ENCODE measurements around the gene BSPRY. TPM values are rescaled to one million over a fixed set of nuclear protein-coding genes. Genes with fewer than 3 reads are reported as not detected.

Gene BSPRY
- total and polyA plus RNA-seq, 2 experiments from 2014 or later = 4.8 to 6.6 TPM

DNA sequence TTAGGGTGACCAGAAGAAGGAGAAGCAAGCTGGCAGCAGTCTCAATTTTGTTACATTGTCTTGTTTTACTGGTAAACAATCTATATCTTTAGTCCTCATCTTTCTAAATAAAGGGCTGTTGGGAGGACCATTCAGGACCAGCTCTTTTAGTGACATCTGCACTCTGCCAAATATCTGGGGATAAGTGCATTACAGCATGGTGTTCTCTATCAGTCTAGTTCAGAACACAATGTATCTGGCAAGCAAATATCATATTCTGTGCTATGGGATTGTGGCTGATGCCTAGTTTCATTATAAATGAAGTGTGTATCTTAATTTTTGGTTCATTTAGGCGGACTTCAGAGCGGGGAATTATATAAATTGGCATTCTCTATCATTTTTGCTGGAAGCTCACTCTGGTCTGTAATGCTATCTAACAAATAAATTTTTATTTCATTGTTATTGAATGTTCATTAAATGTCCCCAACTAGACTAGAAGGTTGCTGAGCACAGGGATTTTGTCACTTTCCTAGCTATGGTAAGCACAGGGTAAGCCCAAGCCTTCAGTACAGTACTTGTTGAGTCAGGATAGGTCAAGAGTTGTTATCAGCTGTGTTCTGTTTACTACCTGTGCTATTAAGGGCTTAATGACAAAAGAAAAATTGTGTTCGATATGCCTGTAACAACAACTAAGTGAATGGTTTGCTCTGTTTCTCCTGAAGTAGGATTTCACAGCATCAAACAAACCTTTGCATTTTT lies 21.1 kb upstream of the BSPRY start:
- no peaks in the 10 kb centered on the region for H3K36me3 ChIP-seq (ENCODE audit: insufficient read depth)
- Mint-ChIP-seq H3K36me3 (ENCODE audit: low read depth) (no peaks in the 10 kb centered on the region), H3K4me3 (no peak overlapping the region), H3K4me1 (peaks cover 3% of the 10 kb centered on the region; the same call in 2 of the 3 replicates), H3K9me3 (no peaks in the 10 kb centered on the region), H3K27me3 (ENCODE audit: insufficient read depth, low read depth, poor library complexity) (peaks cover 3% of the 10 kb centered on the region), H3K27ac (no peak overlapping the region)
- H3K4me1 ChIP-seq (ENCODE audit: insufficient read depth) = no peaks in the 10 kb centered on the region
- ATAC-seq (no peak), DNase-seq (ENCODE audit: low spot score) (no peak)
- no peaks in the 10 kb centered on the region for H3K79me2 ChIP-seq (replicated peaks; ENCODE audit: insufficient read depth)
- H3K4me2 ChIP-seq = no peak overlapping the region
- no peaks in the 10 kb centered on the region for H3F3A ChIP-seq (replicated peaks; ENCODE audit: low read depth)
- no peaks in the 10 kb centered on the region for H4K20me1 ChIP-seq (replicated peaks; ENCODE audit: insufficient read depth)
- H3K27me3 ChIP-seq (ENCODE audit: insufficient read depth) = no peaks in the 10 kb centered on the region
- H2AFZ ChIP-seq = no peak overlapping the region
- H3K4me3 ChIP-seq = no peak overlapping the region
- TF ChIP-seq, protein P1, sequence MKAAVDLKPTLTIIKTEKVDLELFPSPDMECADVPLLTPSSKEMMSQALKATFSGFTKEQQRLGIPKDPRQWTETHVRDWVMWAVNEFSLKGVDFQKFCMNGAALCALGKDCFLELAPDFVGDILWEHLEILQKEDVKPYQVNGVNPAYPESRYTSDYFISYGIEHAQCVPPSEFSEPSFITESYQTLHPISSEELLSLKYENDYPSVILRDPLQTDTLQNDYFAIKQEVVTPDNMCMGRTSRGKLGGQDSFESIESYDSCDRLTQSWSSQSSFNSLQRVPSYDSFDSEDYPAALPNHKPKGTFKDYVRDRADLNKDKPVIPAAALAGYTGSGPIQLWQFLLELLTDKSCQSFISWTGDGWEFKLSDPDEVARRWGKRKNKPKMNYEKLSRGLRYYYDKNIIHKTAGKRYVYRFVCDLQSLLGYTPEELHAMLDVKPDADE (IDR thresholded peaks at IDR 0.05) = no peak
- TF ChIP-seq JUNB (IDR thresholded peaks at IDR 0.05; ENCODE audit: unreplicated experiment) (no peak), ZNF462 (CRISPR knock-in tag; IDR thresholded peaks at IDR 0.05) (no peak), STAT1 (IDR thresholded peaks at IDR 0.05; ENCODE audit: unreplicated experiment) (no peak), ZNF331 (CRISPR knock-in tag; IDR thresholded peaks at IDR 0.05; ENCODE audit: low read depth) (no peak), NANOG (IDR thresholded peaks at IDR 0.05; ENCODE audit: borderline replicate concordance) (no peak), EZH2phosphoT487 (IDR thresholded peaks at IDR 0.05; ENCODE audit: unreplicated experiment) (no peak), CREB1 (CRISPR knock-in tag; IDR thresholded peaks at IDR 0.05; ENCODE audit: low read depth) (no peak), POLR2AphosphoS5 (IDR thresholded peaks at IDR 0.05; ENCODE audit: low read depth) (no peak), EZH2 (IDR thresholded peaks at IDR 0.05; ENCODE audit: low read depth, unreplicated experiment) (no peak), ZNF114 (CRISPR knock-in tag; IDR thresholded peaks at IDR 0.05) (no peak)
- TF ChIP-seq, protein P2, sequence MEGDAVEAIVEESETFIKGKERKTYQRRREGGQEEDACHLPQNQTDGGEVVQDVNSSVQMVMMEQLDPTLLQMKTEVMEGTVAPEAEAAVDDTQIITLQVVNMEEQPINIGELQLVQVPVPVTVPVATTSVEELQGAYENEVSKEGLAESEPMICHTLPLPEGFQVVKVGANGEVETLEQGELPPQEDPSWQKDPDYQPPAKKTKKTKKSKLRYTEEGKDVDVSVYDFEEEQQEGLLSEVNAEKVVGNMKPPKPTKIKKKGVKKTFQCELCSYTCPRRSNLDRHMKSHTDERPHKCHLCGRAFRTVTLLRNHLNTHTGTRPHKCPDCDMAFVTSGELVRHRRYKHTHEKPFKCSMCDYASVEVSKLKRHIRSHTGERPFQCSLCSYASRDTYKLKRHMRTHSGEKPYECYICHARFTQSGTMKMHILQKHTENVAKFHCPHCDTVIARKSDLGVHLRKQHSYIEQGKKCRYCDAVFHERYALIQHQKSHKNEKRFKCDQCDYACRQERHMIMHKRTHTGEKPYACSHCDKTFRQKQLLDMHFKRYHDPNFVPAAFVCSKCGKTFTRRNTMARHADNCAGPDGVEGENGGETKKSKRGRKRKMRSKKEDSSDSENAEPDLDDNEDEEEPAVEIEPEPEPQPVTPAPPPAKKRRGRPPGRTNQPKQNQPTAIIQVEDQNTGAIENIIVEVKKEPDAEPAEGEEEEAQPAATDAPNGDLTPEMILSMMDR (conservative IDR thresholded peaks at IDR 0.05; ENCODE audit: low read depth in 2 of 2) = no peak
- TF ChIP-seq, protein P3, sequence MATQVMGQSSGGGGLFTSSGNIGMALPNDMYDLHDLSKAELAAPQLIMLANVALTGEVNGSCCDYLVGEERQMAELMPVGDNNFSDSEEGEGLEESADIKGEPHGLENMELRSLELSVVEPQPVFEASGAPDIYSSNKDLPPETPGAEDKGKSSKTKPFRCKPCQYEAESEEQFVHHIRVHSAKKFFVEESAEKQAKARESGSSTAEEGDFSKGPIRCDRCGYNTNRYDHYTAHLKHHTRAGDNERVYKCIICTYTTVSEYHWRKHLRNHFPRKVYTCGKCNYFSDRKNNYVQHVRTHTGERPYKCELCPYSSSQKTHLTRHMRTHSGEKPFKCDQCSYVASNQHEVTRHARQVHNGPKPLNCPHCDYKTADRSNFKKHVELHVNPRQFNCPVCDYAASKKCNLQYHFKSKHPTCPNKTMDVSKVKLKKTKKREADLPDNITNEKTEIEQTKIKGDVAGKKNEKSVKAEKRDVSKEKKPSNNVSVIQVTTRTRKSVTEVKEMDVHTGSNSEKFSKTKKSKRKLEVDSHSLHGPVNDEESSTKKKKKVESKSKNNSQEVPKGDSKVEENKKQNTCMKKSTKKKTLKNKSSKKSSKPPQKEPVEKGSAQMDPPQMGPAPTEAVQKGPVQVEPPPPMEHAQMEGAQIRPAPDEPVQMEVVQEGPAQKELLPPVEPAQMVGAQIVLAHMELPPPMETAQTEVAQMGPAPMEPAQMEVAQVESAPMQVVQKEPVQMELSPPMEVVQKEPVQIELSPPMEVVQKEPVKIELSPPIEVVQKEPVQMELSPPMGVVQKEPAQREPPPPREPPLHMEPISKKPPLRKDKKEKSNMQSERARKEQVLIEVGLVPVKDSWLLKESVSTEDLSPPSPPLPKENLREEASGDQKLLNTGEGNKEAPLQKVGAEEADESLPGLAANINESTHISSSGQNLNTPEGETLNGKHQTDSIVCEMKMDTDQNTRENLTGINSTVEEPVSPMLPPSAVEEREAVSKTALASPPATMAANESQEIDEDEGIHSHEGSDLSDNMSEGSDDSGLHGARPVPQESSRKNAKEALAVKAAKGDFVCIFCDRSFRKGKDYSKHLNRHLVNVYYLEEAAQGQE (IDR thresholded peaks at IDR 0.05; ENCODE audit: unreplicated experiment) = no peak
- H3K27ac ChIP-seq (ENCODE audit: low read depth) = no peak overlapping the region
- H3K9me2 ChIP-seq (ENCODE audit: insufficient read depth) = no peaks in the 10 kb centered on the region
